Spleen (tissue), 13 donors: Measurements from ENCODE around the gene TMA7. TPM values are rescaled to one million over a fixed set of nuclear protein-coding genes. Genes with fewer than 3 reads are reported as not detected.
A peak's percentile ranks its signal among the peaks of the same experiment; 100 is the strongest.

Experiments used
- DNase-seq: peaks from one replicate; pipeline ENCODE4 v3.0.0-alpha.2; 2020
- H3K27ac ChIP-seq, 8 donors: fragments of 200-600 bp; sonication (generic) in 7 of 8; 1 replicate in 4 of 8; 2 replicates in 4 of 8; pipeline versions ENCODE4 v1.5.0 to v1.8.0; 2016 to 2021; ENCODE audit warnings: inconsistent platforms in 4 of 8, mild to moderate bottlenecking in 4 of 8, moderate library complexity in 1 of 8
- H3K27me3 ChIP-seq, 7 donors: fragments of 200-600 bp; sonication (generic) in 6 of 7; replicated peaks in 1 of 7; 1 replicate in 4 of 7; 2 replicates in 3 of 7; pipeline versions ENCODE4 v1.5.0 to v1.8.0; 2016 to 2021; ENCODE audit warnings: inconsistent platforms in 3 of 7, mild to moderate bottlenecking in 1 of 7
- H3K36me3 ChIP-seq, 6 donors: fragments of 200-600 bp; sonication (generic) in 5 of 6; 1 replicate in 4 of 6; 2 replicates in 2 of 6; pipeline versions ENCODE4 v1.5.0 to v1.8.0; 2016 to 2021; ENCODE audit warnings: inconsistent platforms in 2 of 6
- H3K4me1 ChIP-seq, 6 donors: fragments of 200-600 bp; sonication (generic) in 5 of 6; 1 replicate in 3 of 6; 2 replicates in 3 of 6; pipeline versions ENCODE4 v1.5.0 to v1.8.0; 2016 to 2021; ENCODE audit warnings: inconsistent platforms in 3 of 6
- H3K4me3 ChIP-seq, 8 donors: fragments of 200-600 bp; sonication (generic) in 7 of 8; 1 replicate in 4 of 8; 2 replicates in 4 of 8; pipeline versions ENCODE4 v1.5.0 to v1.8.0; 2016 to 2021; ENCODE audit warnings: inconsistent platforms in 4 of 8, mild to moderate bottlenecking in 4 of 8, moderate library complexity in 2 of 8
- H3K9me3 ChIP-seq, 8 donors: fragments of 200-600 bp; sonication (generic) in 7 of 8; 1 replicate in 4 of 8; 2 replicates in 4 of 8; pipeline versions ENCODE4 v1.5.0 to v1.8.0; 2016 to 2021; ENCODE audit warnings: inconsistent platforms in 4 of 8
- POLR2A ChIP-seq, 3 donors: fragments of 450-650 bp; IDR thresholded peaks; one replicate each; pipeline ENCODE4 v1.5.1; 2017; ENCODE audit warnings: antibody characterized with exemption in 3 of 3, mild to moderate bottlenecking in 1 of 3
- POLR2AphosphoS5 ChIP-seq, 3 donors: sonication (generic); formaldehyde crosslinking; IDR thresholded peaks; one replicate each; pipeline ENCODE4 v1.5.1; 2017; ENCODE audit warnings: antibody characterized with exemption in 3 of 3
- WGBS, 5 donors: extraction: QIAGEN DNeasy Blood & Tissue Kit in 3 of 5; methylation state at CpG; one replicate each; pipeline versions ENCODE4 v1.1.5 to v1.1.7; 2013 to 2018; 5-methylcytosine and 5-hydroxymethylcytosine counted together
- intact Hi-C: fragments of 100-400 bp; cut with DNase I; formaldehyde crosslinking; loops from one replicate; pipeline ENCODE4 v1.15.0; 2023; ENCODE audit warnings: low total_unique reads
- long read RNA-seq, 2 donors: transcript quantifications; one replicate each; lab custom pipeline, GENCODE V29; 2026
- polyA plus RNA-seq, 3 donors: library from polyadenylated mRNA; stranded (reverse); fragments of 200-250 nt; gene quantifications; one replicate each; pipeline ENCODE4 v1.2.1, GENCODE V29; 2013
- total RNA-seq, 7 donors: library from RNA; depleted of rRNA in 3 of 7; stranded (reverse); fragments of >200 nt in 3 of 7; fragmentation: NEBNext Ultra II Directional in 4 of 7; extraction: Animal tissue kit (Norgen Biotek cat#: 25700) in 4 of 7; gene quantifications; one replicate each; pipeline versions ENCODE4 v1.1.0 to v1.2.1, GENCODE V29; 2016 to 2021
- TF ChIP-seq, protein P1 (sequence below), 11 experiments: fragments of 200-600 bp in 7 of 11; fragments of 450-650 bp in 4 of 11; sonication (generic) in 4 of 11; IDR thresholded peaks in 8 of 11; conservative IDR thresholded peaks in 3 of 11; 1 replicate in 7 of 11; 2 replicates in 4 of 11; pipeline versions ENCODE4 v1.4.0 to v1.8.0; 2016 to 2021; ENCODE audit warnings: antibody characterized with exemption in 11 of 11, inconsistent platforms in 4 of 11, mild to moderate bottlenecking in 1 of 11
- donor health status: healthy with polysubstance abuse.
- donor health status: DM: no; HTN: no; CAD: no; lungs with moderate emphysema.
- donor health status: DM: no; HTN: no; CAD: no.
- donor health status: Bipolar disorder and iron deficiency.
- donor health status: healthy.
- donor health status: DM: no; HTN: no; CAD: no.
- donor health status: DM: yes; HTN: yes; CAD: no.

Gene TMA7
- total RNA-seq, result 100 to 1,000 TPM; 145 to 258 (median 170) TPM
- 100 to 1,000 TPM; 606 to 753 (median 701) TPM for polyA plus RNA-seq
- long read RNA-seq, donor 1, transcript TMA7-201 (4 exons, 561 nt), result major isoform, 210 of 300 reads
- long read RNA-seq, donor 1, transcript TMA7-202 (3 exons, 619 nt), result minor isoform, 58 of 300 reads
- long read RNA-seq, donor 1, partial matches to known transcripts, result 18 of 300 reads
- long read RNA-seq, donor 1, other reads (novel, unspliced or antisense), result 13 of 300 reads
- long read RNA-seq, donor 2, transcript TMA7-202 (3 exons, 619 nt), result minor isoform, 37 of 254 reads
- long read RNA-seq, donor 2, transcript TMA7-201 (4 exons, 561 nt), result major isoform, 217 of 254 reads
- long read RNA-seq, donor 2, partial matches to known transcripts, result 0 of 254 reads
- long read RNA-seq, donor 2, other reads (novel, unspliced or antisense), result 0 of 254 reads

DNA sequence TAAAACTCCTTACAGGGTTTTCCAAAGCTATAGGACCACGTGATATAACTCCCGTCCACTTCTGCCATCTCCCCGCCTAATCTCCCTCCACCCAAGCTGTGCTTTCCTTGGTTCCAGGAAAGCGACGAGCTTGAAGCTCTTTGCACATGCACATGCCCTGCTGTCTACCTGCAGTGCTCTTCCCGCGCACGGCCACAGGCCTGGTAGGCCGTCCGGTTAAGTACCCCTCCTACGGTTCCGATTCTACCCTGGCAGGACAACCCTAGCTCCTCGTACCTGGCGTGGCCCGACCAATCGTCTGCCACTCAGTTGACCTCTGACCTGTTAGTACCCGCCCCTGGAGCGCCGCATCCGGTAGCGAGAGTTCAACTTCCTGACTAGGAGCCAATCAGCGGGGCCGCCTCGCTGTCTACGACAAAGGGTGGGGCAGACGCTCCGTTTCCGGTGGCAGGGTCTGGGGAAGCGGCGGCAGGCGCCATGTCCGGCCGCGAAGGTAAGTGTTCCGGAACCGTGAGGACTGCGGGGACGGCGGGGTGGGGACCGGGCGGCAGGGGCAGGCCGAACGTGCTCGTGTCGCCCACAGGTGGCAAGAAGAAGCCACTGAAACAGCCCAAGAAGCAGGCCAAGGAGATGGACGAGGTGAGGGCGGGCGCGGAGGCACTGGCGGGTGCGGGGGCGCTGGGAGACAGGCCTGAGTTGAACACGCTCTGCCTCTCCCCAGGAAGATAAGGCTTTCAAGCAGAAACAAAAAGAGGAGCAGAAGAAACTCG, at the start of gene TMA7, which contains the start of gene CCDC51:
TMA7 (plus strand) TSS at position 438 of the 770 bp plus-strand sequence; CDS start at position 478, 40 bp downstream.
CCDC51 (minus strand) TSS at position 300 of the 770 bp plus-strand sequence. CDS start 4,991 bp downstream, outside the sequence.
- no peaks in the 10 kb centered on the region for H3K27me3 ChIP-seq
- H3K27ac ChIP-seq, result peak within 1 kb of the TSS; percentile 89 to 96 (median 96)

DNA sequence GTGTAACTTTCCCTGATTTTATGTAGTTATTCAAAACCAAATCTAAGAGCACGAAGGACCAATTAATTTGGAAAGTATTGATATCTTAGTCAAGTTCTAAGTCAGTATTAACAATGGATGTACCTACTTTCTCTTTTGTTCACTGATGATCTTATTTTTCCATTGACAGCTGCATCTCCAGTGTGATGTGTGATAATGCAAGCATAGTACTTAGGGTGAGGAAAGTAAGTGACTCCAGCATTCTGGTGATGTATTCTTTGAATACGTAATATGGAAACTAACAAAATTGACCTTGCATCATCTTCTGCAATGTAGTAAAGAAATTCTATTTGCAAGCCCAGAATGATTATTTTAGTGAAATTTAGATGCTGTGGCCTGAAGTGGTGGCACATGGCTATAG, 45.7 kb upstream of the TMA7 start:
- Histone ChIP-seq H3K27me3 (no peaks in the 10 kb centered on the region), H3K27ac (no peak overlapping the region), H3K4me3 (no peak overlapping the region), H3K36me3 (no peaks in the 10 kb centered on the region), H3K9me3 (no peaks in the 10 kb centered on the region), H3K4me1 (peaks cover 0 to 21% (median 3%) of the 10 kb centered on the region in 6 donors)
- TF ChIP-seq POLR2AphosphoS5 (IDR thresholded peaks at IDR 0.05) (no peak), POLR2A (IDR thresholded peaks at IDR 0.05) (no peak)
- TF ChIP-seq, protein P1, sequence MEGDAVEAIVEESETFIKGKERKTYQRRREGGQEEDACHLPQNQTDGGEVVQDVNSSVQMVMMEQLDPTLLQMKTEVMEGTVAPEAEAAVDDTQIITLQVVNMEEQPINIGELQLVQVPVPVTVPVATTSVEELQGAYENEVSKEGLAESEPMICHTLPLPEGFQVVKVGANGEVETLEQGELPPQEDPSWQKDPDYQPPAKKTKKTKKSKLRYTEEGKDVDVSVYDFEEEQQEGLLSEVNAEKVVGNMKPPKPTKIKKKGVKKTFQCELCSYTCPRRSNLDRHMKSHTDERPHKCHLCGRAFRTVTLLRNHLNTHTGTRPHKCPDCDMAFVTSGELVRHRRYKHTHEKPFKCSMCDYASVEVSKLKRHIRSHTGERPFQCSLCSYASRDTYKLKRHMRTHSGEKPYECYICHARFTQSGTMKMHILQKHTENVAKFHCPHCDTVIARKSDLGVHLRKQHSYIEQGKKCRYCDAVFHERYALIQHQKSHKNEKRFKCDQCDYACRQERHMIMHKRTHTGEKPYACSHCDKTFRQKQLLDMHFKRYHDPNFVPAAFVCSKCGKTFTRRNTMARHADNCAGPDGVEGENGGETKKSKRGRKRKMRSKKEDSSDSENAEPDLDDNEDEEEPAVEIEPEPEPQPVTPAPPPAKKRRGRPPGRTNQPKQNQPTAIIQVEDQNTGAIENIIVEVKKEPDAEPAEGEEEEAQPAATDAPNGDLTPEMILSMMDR (IDR thresholded peaks at IDR 0.05 in 8 of 11, conservative IDR thresholded peaks at IDR 0.05 in 3 of 11), result no peak
- WGBS, 5 donors, result 74 to 93% (median 79%) methylated on average over 2 of the region's 2 CpGs
- intact Hi-C loops, result no loop called here
- no peak for DNase-seq

More for the DNA sequence above, at the start of gene TMA7, which contains the start of gene CCDC51:
- TF ChIP-seq, protein P1 (IDR thresholded peaks at IDR 0.05 in 8 of 11, conservative IDR thresholded peaks at IDR 0.05 in 3 of 11), result peak in 3 of 11 experiments; percentile 7 to 47 (median 47)
- TF ChIP-seq POLR2A (IDR thresholded peaks at IDR 0.05) (peak in 2 of 3 donors; percentile 53 to 84), POLR2AphosphoS5 (IDR thresholded peaks at IDR 0.05) (peak; percentile 98 to 99 (median 98))
- WGBS, 5 donors, result 0 to 1% (median 1%) methylated on average over 27 to 54 of the region's 54 CpGs
- peak; percentile 99 for DNase-seq
- H3K36me3 ChIP-seq, result peaks cover 0 to 41% (median 31%) of the 10 kb centered on the region in 6 donors
- no peaks in the 10 kb centered on the region for H3K9me3 ChIP-seq
- intact Hi-C loops, result loop anchor here (10.0 kb wide), 2 partner anchors 65 to 165 kb away; partner anchors contain the start of gene SHISA5
- H3K4me3 ChIP-seq, result peak within 1 kb of the TSS; percentile 64 to 94 (median 81)
- peaks cover 24 to 78% (median 45%) of the 10 kb centered on the region in 6 donors for H3K4me1 ChIP-seq

DNA sequence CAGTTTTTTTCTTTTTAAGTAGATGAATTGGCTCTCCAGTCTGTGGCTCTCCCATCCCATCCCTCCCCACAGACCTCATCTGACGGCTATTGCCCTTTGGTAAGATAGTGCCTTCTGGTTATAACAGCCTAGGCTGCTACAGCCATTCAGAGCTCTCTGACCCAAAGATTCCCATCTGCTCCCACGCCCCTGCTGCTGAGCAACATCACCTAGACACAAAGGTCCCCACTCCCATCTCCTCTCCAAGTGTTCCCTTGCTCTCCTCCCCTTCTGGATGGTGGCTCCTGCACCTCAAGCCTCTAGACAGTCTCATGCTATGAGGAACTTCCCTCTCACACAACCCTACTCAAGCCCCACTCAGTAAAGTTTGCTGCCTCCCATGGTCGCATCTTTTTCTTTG, 44.3 kb upstream of the TMA7 start:
- no peak overlapping the region for H3K27ac ChIP-seq
- H3K9me3 ChIP-seq, result no peaks in the 10 kb centered on the region
- no peak overlapping the region for H3K4me3 ChIP-seq
- DNase-seq, result no peak
- intact Hi-C loops, result no loop called here
- 75 to 84% (median 77%) methylated on average over 3 of the region's 3 CpGs for WGBS, 5 donors
- TF ChIP-seq POLR2AphosphoS5 (IDR thresholded peaks at IDR 0.05), result no peak
- TF ChIP-seq, protein P1 (IDR thresholded peaks at IDR 0.05 in 8 of 11, conservative IDR thresholded peaks at IDR 0.05 in 3 of 11), result no peak
- TF ChIP-seq POLR2A (IDR thresholded peaks at IDR 0.05), result no peak
- H3K27me3 ChIP-seq, result no peaks in the 10 kb centered on the region
- H3K4me1 ChIP-seq, result peaks cover 0 to 24% (median 3%) of the 10 kb centered on the region in 6 donors
- no peaks in the 10 kb centered on the region for H3K36me3 ChIP-seq
